OCI-M2 (cell line): ENCODE data around the gene STEAP3.

Source experiments
- DNase-seq: peaks from one replicate; lab custom pipeline; 2025; ENCODE audit not compliant: unreplicated experiment; lab: John Stamatoyannopoulos, UW

Gene STEAP3

GRCh38 chr2:119225105-119225865 is 1.7 kb downstream of the STEAP3 start:
- DNase-seq: no peak

DNA sequence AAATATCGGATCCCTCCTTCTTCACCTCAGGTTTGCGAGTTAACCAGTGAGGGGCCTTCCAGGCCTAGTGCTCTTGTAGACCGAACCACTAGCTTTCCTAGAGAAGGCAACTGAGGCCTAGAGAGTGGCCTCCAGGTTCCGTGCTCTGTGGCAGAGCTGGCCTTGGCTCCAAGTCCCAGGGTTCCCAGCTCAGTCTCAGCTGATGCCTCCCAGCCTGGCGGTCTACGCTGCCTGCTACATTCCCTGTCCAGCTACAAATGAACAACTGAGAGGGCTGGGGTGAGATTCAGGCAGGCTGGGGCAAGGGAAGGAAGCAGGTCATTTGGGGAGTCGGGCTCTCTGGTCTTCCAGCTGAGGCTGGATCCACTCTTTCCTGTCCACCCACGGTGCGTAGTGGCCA is 2.3 kb downstream of the STEAP3 start:
- no peak for DNase-seq

DNA sequence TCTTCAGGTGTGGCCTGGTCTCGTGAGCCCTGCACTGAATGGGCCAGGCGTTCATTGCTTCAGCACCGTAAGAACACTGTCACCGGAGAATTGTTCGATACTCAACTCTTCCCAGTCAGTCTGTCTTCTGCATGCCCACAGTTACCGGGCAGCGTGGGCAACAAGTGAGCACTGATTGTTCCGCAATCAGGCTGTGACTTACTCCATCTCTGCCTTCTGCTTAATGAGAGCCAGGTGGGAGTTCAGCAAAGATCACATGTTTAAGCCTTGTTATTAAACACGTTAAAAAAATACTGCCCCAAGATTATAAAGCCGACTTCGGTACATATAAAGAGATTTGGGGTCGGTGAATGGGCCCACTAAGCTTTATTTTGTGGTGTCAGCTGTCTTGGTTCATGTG is 3.7 kb downstream of the STEAP3 start:
- DNase-seq: no peak

GRCh38 chr2:119228136-119228535 is 4.5 kb downstream of the STEAP3 start:
- DNase-seq: no peak

GRCh38 chr2:119228964-119229363 is 5.3 kb downstream of the STEAP3 start:
- DNase-seq: no peak

DNA sequence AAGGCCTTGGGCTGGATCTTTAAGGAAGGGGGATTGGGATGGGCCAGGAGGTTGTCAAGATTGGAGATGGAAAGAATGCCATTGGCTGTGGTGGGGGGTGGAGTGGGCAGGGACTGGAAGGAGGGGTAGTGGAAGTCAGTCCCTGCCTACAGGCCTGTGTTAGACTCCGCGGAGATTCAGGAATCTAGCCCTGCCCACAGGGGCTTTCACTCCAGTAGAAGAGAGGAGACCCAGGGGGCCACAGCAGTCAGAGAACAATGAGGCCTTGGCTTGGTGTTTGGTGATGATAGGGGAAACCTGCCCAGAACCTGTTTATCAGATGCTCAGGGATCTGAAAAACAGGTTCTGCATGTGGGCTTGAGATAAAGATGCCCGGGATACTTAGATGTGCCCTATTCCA is 6.1 kb downstream of the STEAP3 start:
- no peak for DNase-seq

DNA sequence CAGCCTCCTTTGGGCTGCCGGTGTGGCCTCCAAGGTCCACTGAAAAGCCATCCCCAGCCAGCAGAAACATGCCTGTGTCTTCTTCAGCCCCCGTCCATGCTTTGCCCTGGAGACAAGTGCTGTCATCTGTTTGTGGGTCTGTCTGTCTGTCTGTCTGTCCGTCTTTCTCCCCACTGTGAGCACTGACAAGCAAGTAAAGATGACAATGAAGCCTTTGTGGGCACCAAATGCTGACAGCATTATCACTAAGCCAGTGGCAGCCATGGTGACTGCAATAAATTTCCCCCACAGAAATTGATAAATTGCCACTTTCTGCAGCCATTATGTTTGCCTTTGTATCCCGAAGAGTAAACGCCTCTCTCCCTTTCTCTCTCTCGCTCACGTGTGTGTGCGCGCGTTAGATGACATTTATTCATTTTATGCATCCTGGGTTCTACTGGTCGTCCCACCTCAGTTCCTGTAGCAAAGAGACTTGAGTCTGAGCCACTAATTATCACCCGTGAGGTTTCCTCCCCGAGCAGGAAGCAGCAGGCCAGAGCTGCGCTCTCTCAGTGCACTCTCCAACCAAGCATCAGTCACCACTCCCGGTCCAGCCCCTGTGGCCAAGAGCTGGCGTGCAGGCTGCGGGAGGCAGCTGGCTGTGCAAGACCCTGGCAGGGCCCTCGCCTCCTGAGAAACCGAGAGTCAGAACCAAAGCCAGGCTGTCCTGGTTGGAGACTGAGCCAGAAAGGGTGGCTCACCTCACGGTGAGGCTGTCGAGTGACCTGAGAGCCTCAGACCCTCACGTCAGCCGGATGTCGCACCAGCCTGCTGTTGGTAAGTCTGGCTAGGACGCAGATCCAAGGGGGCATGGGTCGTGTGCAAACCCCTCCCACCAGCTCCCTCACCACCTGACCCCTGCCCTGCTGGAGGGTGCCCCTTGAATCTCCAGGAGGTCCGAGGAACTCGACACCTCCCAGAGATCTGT is 6.9 kb downstream of the STEAP3 start:
- no peak for DNase-seq

- DNase-seq: no peak
Measured at GRCh38 chr2:119231975-119232665, 8.5 kb downstream of the STEAP3 start.

DNA sequence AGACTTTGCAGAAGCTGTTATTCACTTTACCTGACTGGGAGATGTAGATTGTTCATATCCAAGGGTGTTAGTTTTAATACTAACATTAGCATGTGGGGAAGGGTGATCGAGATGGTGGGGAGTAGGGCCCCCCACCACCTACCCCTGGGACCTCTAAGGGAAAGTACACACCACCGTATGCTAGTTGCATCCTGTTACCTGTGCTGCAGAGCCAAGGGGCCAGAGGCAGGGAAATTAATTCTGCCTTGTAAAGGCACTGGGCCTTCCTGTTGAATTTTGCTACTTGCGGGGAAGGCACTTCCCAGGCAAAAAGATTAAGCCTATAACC is 9.0 kb downstream of the STEAP3 start:
- DNase-seq: no peak

GRCh38 chr2:119233326-119234020 is 9.8 kb downstream of the STEAP3 start:
- DNase-seq: no peak

GRCh38 chr2:119234021-119235019 is 10.7 kb downstream of the STEAP3 start:
- no peak for DNase-seq

GRCh38 chr2:119236796-119237195 is 13.2 kb downstream of the STEAP3 start:
- DNase-seq: no peak

DNA sequence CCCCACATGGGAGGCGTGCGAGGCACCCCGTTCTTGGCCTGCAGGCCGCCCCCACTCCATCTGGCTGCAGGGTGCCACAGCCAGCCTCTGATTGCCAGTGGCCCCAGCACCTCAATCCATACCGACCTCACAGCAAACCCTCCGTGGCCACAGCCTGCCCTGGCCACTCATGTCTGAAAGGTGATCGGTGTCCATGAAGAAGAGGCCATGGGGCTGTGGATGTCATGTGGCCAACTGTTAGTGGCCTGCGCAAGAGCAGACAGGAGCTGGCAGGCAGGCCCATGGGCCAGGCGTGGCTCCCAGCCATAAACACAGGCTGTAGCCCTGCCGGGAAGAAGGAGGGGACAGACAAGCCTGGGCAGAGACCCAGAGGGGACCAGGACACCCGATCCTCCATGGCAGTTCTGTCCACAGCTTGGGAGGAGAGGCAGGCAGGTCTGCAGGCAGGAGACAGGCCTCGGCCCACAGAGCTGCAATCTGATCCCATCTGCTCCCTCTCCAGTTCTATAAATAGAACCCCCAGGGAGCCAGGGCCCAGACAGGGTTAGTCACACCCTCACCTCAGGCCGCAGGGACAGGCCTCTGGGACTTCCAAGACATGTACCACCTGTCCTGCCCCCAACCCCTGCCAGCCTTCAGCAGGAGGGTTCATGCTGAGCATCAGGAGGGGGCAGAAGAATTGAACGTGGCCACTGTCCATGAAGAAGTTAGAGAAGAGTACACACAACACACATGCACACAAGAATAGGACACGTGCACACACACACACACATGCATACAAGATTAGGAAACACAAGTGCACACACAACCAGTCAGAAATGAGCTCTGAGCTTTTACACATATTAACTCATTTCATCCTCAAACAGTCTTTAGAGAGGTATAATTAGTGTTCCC is 16.9 kb downstream of the STEAP3 start:
- no peak for DNase-seq

GRCh38 chr2:119241205-119241532 is 17.5 kb downstream of the STEAP3 start:
- DNase-seq: no peak

- DNase-seq: no peak
Measured at GRCh38 chr2:119242276-119243119, 18.9 kb downstream of the STEAP3 start.

- DNase-seq: no peak
Measured at GRCh38 chr2:119243621-119244020, 20.0 kb downstream of the STEAP3 start.

DNA sequence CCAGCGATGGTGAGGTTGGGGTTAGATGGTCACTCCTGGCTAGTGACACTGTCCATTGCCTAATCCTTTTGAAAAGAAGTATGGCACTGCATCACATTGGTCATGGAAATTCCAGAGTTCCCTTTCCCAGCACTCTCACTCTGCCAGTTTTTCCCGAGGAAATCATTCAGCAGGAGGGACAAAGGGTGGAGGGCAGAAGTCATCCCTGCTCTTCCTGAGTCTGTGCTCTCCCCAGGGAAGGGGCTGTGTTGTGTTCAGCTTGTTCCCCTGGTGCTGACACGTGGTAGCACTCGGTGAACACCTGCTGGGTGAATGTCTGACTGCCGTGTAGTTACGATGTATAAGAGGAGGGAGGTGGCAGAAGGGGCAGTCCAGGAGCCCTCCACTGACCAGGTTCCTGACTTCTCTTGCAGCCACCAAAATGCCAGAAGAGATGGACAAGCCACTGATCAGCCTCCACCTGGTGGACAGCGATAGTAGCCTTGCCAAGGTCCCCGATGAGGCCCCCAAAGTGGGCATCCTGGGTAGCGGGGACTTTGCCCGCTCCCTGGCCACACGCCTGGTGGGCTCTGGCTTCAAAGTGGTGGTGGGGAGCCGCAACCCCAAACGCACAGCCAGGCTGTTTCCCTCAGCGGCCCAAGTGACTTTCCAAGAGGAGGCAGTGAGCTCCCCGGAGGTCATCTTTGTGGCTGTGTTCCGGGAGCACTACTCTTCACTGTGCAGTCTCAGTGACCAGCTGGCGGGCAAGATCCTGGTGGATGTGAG is 21.6 kb downstream of the STEAP3 start:
- DNase-seq: no peak
